B cell (primary cell): ENCODE measurements around the gene IPO8.

ENCODE experiments used
- EZH2 ChIP-seq: IDR thresholded peaks from 2 replicates; pipeline ENCODE4 v1.6.1; 2012; ENCODE audit warnings: borderline replicate concordance, low read depth, mild to moderate bottlenecking, moderate library complexity, low read length; ENCODE audit not compliant: insufficient read depth, poor library complexity, severe bottlenecking
- TF ChIP-seq, protein P1 (sequence below): fragments of 200-600 bp; IDR thresholded peaks from one replicate; pipeline ENCODE4 v1.8.0; 2022; ENCODE audit warnings: antibody characterized with exemption, mild to moderate bottlenecking

DNA sequence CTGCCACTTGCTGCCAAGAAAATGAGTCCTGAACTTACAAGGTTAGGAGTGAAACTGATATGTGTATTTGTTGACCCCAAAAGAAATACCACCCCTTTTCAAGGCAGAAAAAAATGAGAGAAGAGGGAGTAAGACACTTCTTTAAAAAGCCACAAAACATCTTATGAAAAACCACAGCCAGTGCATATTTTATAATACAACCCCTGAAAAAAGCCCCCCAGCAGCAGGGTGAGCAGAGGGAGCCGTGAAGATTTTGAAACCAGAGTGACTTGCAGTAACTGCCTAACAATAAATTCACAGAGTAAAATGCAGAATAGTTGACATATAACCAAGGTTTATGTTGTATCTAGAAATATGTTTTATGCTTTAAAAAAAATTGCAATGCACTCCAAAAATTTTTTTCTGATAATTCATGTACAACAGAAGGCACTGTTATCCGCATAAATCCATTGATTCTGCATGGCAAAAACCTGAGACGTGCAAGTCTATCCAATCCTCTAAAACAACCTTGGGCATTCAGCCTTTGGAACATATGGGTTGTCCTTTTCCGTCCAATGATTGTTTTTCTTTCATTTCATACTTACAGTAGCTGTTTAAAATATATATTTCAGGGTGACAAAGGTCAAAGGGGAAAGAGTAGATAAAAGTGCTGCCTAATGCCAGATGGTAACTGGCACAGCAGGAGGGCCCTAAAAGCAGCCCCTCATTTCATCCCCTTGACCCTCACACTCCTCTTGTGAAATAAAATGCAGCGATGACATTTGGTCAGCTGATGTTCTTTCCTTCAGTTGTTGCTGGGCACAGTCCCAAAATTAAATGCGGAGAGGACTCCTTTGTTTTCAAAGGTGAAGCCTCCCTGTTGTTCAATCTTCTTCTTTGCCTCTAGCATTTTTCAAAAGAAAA lies 65.3 kb downstream of the IPO8 start:
- TF ChIP-seq, protein P1, sequence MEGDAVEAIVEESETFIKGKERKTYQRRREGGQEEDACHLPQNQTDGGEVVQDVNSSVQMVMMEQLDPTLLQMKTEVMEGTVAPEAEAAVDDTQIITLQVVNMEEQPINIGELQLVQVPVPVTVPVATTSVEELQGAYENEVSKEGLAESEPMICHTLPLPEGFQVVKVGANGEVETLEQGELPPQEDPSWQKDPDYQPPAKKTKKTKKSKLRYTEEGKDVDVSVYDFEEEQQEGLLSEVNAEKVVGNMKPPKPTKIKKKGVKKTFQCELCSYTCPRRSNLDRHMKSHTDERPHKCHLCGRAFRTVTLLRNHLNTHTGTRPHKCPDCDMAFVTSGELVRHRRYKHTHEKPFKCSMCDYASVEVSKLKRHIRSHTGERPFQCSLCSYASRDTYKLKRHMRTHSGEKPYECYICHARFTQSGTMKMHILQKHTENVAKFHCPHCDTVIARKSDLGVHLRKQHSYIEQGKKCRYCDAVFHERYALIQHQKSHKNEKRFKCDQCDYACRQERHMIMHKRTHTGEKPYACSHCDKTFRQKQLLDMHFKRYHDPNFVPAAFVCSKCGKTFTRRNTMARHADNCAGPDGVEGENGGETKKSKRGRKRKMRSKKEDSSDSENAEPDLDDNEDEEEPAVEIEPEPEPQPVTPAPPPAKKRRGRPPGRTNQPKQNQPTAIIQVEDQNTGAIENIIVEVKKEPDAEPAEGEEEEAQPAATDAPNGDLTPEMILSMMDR: no peak
- no peak for TF ChIP-seq EZH2
